ENCODE results near the gene PRUNE2. TPM values are rescaled to one million over a fixed set of nuclear protein-coding genes. Genes with fewer than 3 reads are reported as not detected.
"Not testable (repeated sequence)": the region's sequence is repeated elsewhere in the genome, so short reads cannot be mapped to it uniquely, and the experiment has no call there.

Gene PRUNE2
- total RNA-seq, 1 experiment from 2014 or later = 3.5 TPM

GRCh38 chr9:76743931-76744330 is 162.0 kb downstream of the PRUNE2 start:
- no TSS peak for BruUV-seq (replicated peaks)
- no peaks in the 10 kb centered on the region for H3K27me3 ChIP-seq (replicated peaks; ENCODE audit: control insufficient read depth, insufficient read depth, low read length)
- intact Hi-C loops (cut with micrococcal nuclease; ENCODE audit: unreplicated experiment) = no loop called here
- Mint-ChIP-seq H3K36me3 (ENCODE audit: insufficient read depth, unreplicated experiment) (no peaks in the 10 kb centered on the region), H3K27ac (ENCODE audit: unreplicated experiment) (no peak overlapping the region), H3K4me3 (ENCODE audit: unreplicated experiment) (no peak overlapping the region), H3K4me1 (ENCODE audit: low read depth, unreplicated experiment) (no peaks in the 10 kb centered on the region), H3K27me3 (ENCODE audit: insufficient read depth, unreplicated experiment) (no peaks in the 10 kb centered on the region), H3K9me3 (ENCODE audit: unreplicated experiment) (no peaks in the 10 kb centered on the region)
- TF ChIP-seq CTCF (IDR thresholded peaks at IDR 0.05; ENCODE audit: insufficient read depth in 1 of 2, low read depth in 1 of 2, low read length in 1 of 2, severe bottlenecking in 1 of 2, unreplicated experiment in 1 of 2) = no peak
- no peaks in the 10 kb centered on the region for H3K36me3 ChIP-seq (ENCODE audit: control insufficient read depth, insufficient read depth, low read length)
- no peaks in the 10 kb centered on the region for H3K4me1 ChIP-seq
- CTCF ChIA-PET = no interaction called here
- DNase-seq = no peak
- H3K9me3 ChIP-seq = no peaks in the 10 kb centered on the region
- POLR2A ChIA-PET = no interaction called here
- H3K4me3 ChIP-seq (ENCODE audit: low read depth, low read length) = no peak overlapping the region

- CTCF ChIA-PET; H3K4me3 Mint-ChIP-seq (ENCODE audit: unreplicated experiment); H3K9me3 Mint-ChIP-seq (ENCODE audit: unreplicated experiment); H3K4me3 ChIP-seq (ENCODE audit: low read depth, low read length); intact Hi-C loops (cut with micrococcal nuclease; ENCODE audit: unreplicated experiment); H3K27me3 ChIP-seq (replicated peaks; ENCODE audit: control insufficient read depth, insufficient read depth, low read length); H3K9me3 ChIP-seq; H3K4me1 Mint-ChIP-seq (ENCODE audit: low read depth, unreplicated experiment); POLR2A ChIA-PET; H3K36me3 ChIP-seq (ENCODE audit: control insufficient read depth, insufficient read depth, low read length); H3K4me1 ChIP-seq; BruUV-seq (replicated peaks); H3K36me3 Mint-ChIP-seq (ENCODE audit: insufficient read depth, unreplicated experiment); H3K27me3 Mint-ChIP-seq (ENCODE audit: insufficient read depth, unreplicated experiment); H3K27ac Mint-ChIP-seq (ENCODE audit: unreplicated experiment); DNase-seq: not testable (repeated sequence)
Observed at GRCh38 chr9:76742890-76743289, 163.0 kb downstream of the PRUNE2 start.

- no peak overlapping the region for H3K4me3 Mint-ChIP-seq (ENCODE audit: unreplicated experiment)
- BruUV-seq (replicated peaks) = no TSS peak
- no peak for DNase-seq
Observed at GRCh38 chr9:76741524-76741923, 164.4 kb downstream of the PRUNE2 start.

More at GRCh38 chr9:76741524-76741923, 164.4 kb downstream of the PRUNE2 start:
- Histone ChIP-seq H3K36me3 (ENCODE audit: control insufficient read depth, insufficient read depth, low read length) (no peaks in the 10 kb centered on the region), H3K27me3 (replicated peaks; ENCODE audit: control insufficient read depth, insufficient read depth, low read length) (no peaks in the 10 kb centered on the region), H3K9me3 (no peaks in the 10 kb centered on the region), H3K4me3 (ENCODE audit: low read depth, low read length) (no peak overlapping the region), H3K4me1 (no peaks in the 10 kb centered on the region)
- H3K4me1 Mint-ChIP-seq (ENCODE audit: low read depth, unreplicated experiment) = no peaks in the 10 kb centered on the region
- no peak overlapping the region for H3K27ac Mint-ChIP-seq (ENCODE audit: unreplicated experiment)
- CTCF ChIA-PET = no interaction called here
- no peaks in the 10 kb centered on the region for H3K9me3 Mint-ChIP-seq (ENCODE audit: unreplicated experiment)
- TF ChIP-seq CTCF (IDR thresholded peaks at IDR 0.05; ENCODE audit: insufficient read depth in 1 of 2, low read depth in 1 of 2, low read length in 1 of 2, severe bottlenecking in 1 of 2, unreplicated experiment in 1 of 2) = no peak
- intact Hi-C loops (cut with micrococcal nuclease; ENCODE audit: unreplicated experiment) = no loop called here
- H3K27me3 Mint-ChIP-seq (ENCODE audit: insufficient read depth, unreplicated experiment) = no peaks in the 10 kb centered on the region
- POLR2A ChIA-PET = no interaction called here
- H3K36me3 Mint-ChIP-seq (ENCODE audit: insufficient read depth, unreplicated experiment) = no peaks in the 10 kb centered on the region

Measured in Caco-2 (cell line).